ENCODE results near the gene RAB20. TPM values are rescaled to one million over a fixed set of nuclear protein-coding genes. Genes with fewer than 3 reads are reported as not detected.

The RAB20 gene
- total and polyA plus RNA-seq, 9 of the 15 experiments (the other 6 are each of a cell fraction or from before 2014, with no cell fraction given) = 0.62 to 9.2 (median 5.4) TPM

GRCh38 chr13:110478405-110479214, 82.9 kb downstream of the RAB20 start:
- TF ChIP-seq ARID2 (IDR thresholded peaks at IDR 0.05) (no peak), EGR1 (conservative IDR thresholded peaks at IDR 0.05) (no peak), SPI1 (IDR thresholded peaks at IDR 0.05; ENCODE audit: borderline replicate concordance, low read depth, low read length) (no peak), SIX5 (IDR thresholded peaks at IDR 0.05; ENCODE audit: borderline replicate concordance in 1 of 2, insufficient read depth in 1 of 2, low read depth in 1 of 2, low read length in 2 of 2) (no peak), EP400 (IDR thresholded peaks at IDR 0.05) (no peak), EHMT2 (IDR thresholded peaks at IDR 0.05) (no peak), CC2D1A (IDR thresholded peaks at IDR 0.05) (no peak), AFF4 (CRISPR knock-in tag; IDR thresholded peaks at IDR 0.05) (no peak), CREB1 (IDR thresholded peaks at IDR 0.05) (no peak), CREB1 (CRISPR knock-in tag; IDR thresholded peaks at IDR 0.05) (no peak), ZFP36 (IDR thresholded peaks at IDR 0.05; ENCODE audit: low read depth, low read length, partially characterized antibody) (no peak), ZNF79 (CRISPR knock-in tag; IDR thresholded peaks at IDR 0.05; ENCODE audit: low read depth) (no peak)
- FAIRE-seq = no peak
- no peaks in the 10 kb centered on the region for H3K36me3 ChIP-seq (ENCODE audit: control insufficient read depth, insufficient read depth, low read length)
- intact Hi-C loops (cut with micrococcal nuclease) (no loop called here), in situ Hi-C loops (cut with MboI) (no loop called here)
- H3K27me3 ChIP-seq (ENCODE audit: control insufficient read depth in 2 of 2, insufficient read depth in 2 of 2, low read length in 2 of 2) = peaks cover 0 to 14% of the 10 kb centered on the region in 2 experiments; a peak in 2 of 5 replicates
- H3K4me2 ChIP-seq (ENCODE audit: insufficient read depth, low read length) = no peak overlapping the region
- H3K4me3 ChIP-seq = no peak overlapping the region
- peaks cover 18 to 35% of the 10 kb centered on the region in 2 experiments; a peak in 4 of 5 replicates for H3K4me1 ChIP-seq (replicated peaks in 1 of 2; ENCODE audit: control insufficient read depth in 2 of 2, insufficient read depth in 2 of 2, low read length in 2 of 2)
- 67% methylated on average over 9 of the region's 16 CpGs for WGBS (ENCODE audit: insufficient coverage, low coverage, missing lambda C conversion rate)
- no peaks in the 10 kb centered on the region for H4K20me1 ChIP-seq (replicated peaks; ENCODE audit: control insufficient read depth, insufficient read depth, low read length)
- ChIA-PET POLR2A (no interaction called here), CTCF (ENCODE audit: low intra/inter-chr PET ratio) (no interaction called here)
- 0 out of 2 replicates have a peak overlapping the region, but pooled peaks have one; percentile 40 for H2AFZ ChIP-seq (ENCODE audit: low read depth, low read length)
- no peaks in the 10 kb centered on the region for H3K9me3 ChIP-seq (replicated peaks; ENCODE audit: control insufficient read depth, insufficient read depth, low read depth, low read length)
- no peak overlapping the region for H3K27ac ChIP-seq (ENCODE audit: extremely low read depth, low read depth, low read length)
- no TSS peak for BruUV-seq (replicated peaks)
- no peak for DNase-seq (ENCODE audit: extremely low read depth in 1 of 4, low spot score in 3 of 4)
- H3K79me2 ChIP-seq (ENCODE audit: control insufficient read depth, insufficient read depth, low read length) = no peaks in the 10 kb centered on the region
- ATAC-seq = no peak
- peaks cover 3% of the 10 kb centered on the region for H3K9me1 ChIP-seq (ENCODE audit: control insufficient read depth, insufficient read depth, low read length)
- H3K9ac ChIP-seq (ENCODE audit: insufficient read depth in 1 of 2, low read depth in 2 of 2, low read length in 2 of 2) = peak overlapping the region in 1 of 2 experiments; percentile 64; a peak in 1 of 4 replicates
